NCI-H2227 treated with DMSO at 0.1 percent for 48 hours (cell line): ENCODE results near the gene SGCD.
A peak's percentile ranks its signal among the peaks of the same experiment; 100 is the strongest.

Source experiments
- DNase-seq: peaks from one replicate; lab custom pipeline; 2025; lab: John Stamatoyannopoulos, UW

Gene SGCD

GRCh38 chr5:156361436-156362109 is 34.6 kb downstream of the SGCD start:
- no peak for DNase-seq

- DNase-seq = no peak
Measured at GRCh38 chr5:156363861-156364260, 36.9 kb downstream of the SGCD start.

GRCh38 chr5:156366521-156366920 is 39.6 kb downstream of the SGCD start:
- no peak for DNase-seq

- no peak for DNase-seq
Measured at GRCh38 chr5:156367597-156367996, 40.6 kb downstream of the SGCD start.

- no peak for DNase-seq
Measured at GRCh38 chr5:156375895-156376495, 49.0 kb downstream of the SGCD start.

GRCh38 chr5:156376751-156377150 is 49.8 kb downstream of the SGCD start:
- no peak for DNase-seq

GRCh38 chr5:156378159-156378558 is 51.2 kb downstream of the SGCD start:
- no peak for DNase-seq

- DNase-seq = no peak
Measured at GRCh38 chr5:156379206-156379605, 52.2 kb downstream of the SGCD start.

GRCh38 chr5:156380848-156381247 is 53.9 kb downstream of the SGCD start:
- DNase-seq = no peak

- no peak for DNase-seq
Measured at GRCh38 chr5:156383510-156384265, 56.7 kb downstream of the SGCD start.

- DNase-seq = no peak
Measured at GRCh38 chr5:156385416-156385815, 58.5 kb downstream of the SGCD start.

GRCh38 chr5:156386976-156387375 is 60.0 kb downstream of the SGCD start:
- no peak for DNase-seq

GRCh38 chr5:156387391-156387790 is 60.4 kb downstream of the SGCD start:
- no peak for DNase-seq

GRCh38 chr5:156388233-156388632 is 61.3 kb downstream of the SGCD start:
- no peak for DNase-seq

GRCh38 chr5:156391139-156391538 is 64.2 kb downstream of the SGCD start:
- no peak for DNase-seq

GRCh38 chr5:156393980-156394379 is 67.0 kb downstream of the SGCD start:
- no peak for DNase-seq

GRCh38 chr5:156394642-156395305 is 67.8 kb downstream of the SGCD start:
- DNase-seq = no peak

GRCh38 chr5:156395306-156395675 is 68.3 kb downstream of the SGCD start:
- no peak for DNase-seq

GRCh38 chr5:156396063-156396829 is 69.3 kb downstream of the SGCD start:
- DNase-seq = peak; percentile 40

- no peak for DNase-seq
Measured at GRCh38 chr5:156396830-156397081, 69.8 kb downstream of the SGCD start.

GRCh38 chr5:156399323-156399722 is 72.4 kb downstream of the SGCD start:
- no peak for DNase-seq

GRCh38 chr5:156400231-156400986 is 73.4 kb downstream of the SGCD start:
- no peak for DNase-seq
